ENCODE data around the gene NBAS. TPM values are rescaled to one million over a fixed set of nuclear protein-coding genes. Genes with fewer than 3 reads are reported as not detected.

Gene NBAS
- total RNA-seq, 1 experiment from 2014 or later, result 32.5 TPM

DNA sequence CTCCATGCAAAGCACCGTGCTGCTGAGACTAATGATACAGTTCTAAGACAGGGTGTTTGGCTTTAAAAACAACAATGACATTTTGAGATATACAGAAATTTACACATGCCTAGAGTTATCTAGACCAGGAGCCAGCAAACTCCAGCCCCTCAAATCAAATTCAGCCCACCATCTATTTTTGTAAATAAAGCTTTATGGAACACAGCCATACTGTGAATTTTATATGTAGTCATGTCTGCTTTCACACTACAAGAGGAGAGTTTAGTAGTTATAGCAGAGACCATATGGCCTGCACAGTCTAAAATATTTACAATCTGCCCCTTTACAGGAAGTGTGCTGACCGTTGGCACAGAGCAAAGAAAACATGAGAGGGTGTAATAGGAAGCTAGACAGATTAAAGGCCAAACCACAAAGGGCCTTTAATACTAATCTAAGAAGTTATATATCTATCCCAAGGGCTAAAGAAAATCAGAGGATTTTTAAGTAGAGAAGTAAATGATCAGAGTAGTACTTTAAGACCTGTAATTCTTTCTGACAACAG is 39.4 kb downstream of the NBAS start:
- no peak for DNase-seq
- WGBS (ENCODE audit: extremely low coverage, insufficient read length, low lambda C conversion rate), result no CpG with 5 or more reads among the region's 2 CpGs

More for the DNA sequence above, 39.4 kb downstream of the NBAS start:
- peaks cover 4 to 6% of the 10 kb centered on the region in 2 experiments for H3K4me1 Mint-ChIP-seq
- H3K14ac ChIP-seq (ENCODE audit: insufficient read depth, low read length), result no peak overlapping the region
- no peak overlapping the region for H4K91ac ChIP-seq (ENCODE audit: insufficient read length, low read depth, low read length)
- no peaks in the 10 kb centered on the region for H3K79me1 ChIP-seq (ENCODE audit: insufficient read depth, low read depth, low read length, poor library complexity, severe bottlenecking)
- H3K18ac ChIP-seq (ENCODE audit: insufficient read length, low read depth, low read length), result no peak overlapping the region
- no peak overlapping the region for H3K23ac ChIP-seq (ENCODE audit: insufficient read length, low read depth, low read length)
- H4K8ac ChIP-seq (replicated peaks; ENCODE audit: insufficient read length, low read depth, low read length), result no peak overlapping the region
- H3K79me2 ChIP-seq (ENCODE audit: insufficient read depth, low read length), result no peaks in the 10 kb centered on the region
- H3K23me2 ChIP-seq (ENCODE audit: insufficient read length, low read depth, low read length, poor library complexity, severe bottlenecking), result no peaks in the 10 kb centered on the region
- no peak overlapping the region for H4K5ac ChIP-seq (ENCODE audit: insufficient read length, low read depth, low read length)
- H3T11ph ChIP-seq (ENCODE audit: low read length), result no peak overlapping the region
- no peak overlapping the region for H3K27ac ChIP-seq (ENCODE audit: insufficient read length, low read depth, low read length)
- no peak overlapping the region for H3K27ac Mint-ChIP-seq
- no peaks in the 10 kb centered on the region for H3K27me3 Mint-ChIP-seq (ENCODE audit: low read depth)
- H2BK20ac ChIP-seq (ENCODE audit: low read depth, low read length, poor library complexity, severe bottlenecking), result no peak overlapping the region
- no peak overlapping the region for H2BK12ac ChIP-seq (ENCODE audit: insufficient read length, low read depth, low read length)
- H3K4me1 ChIP-seq (ENCODE audit: insufficient read depth, low read length), result no peaks in the 10 kb centered on the region
- H3K4me2 ChIP-seq (ENCODE audit: insufficient read depth, insufficient read length, low read length), result no peak overlapping the region
- no peaks in the 10 kb centered on the region for H3K9me3 ChIP-seq (ENCODE audit: control insufficient read depth, low read depth, low read length)
- H2BK15ac ChIP-seq (ENCODE audit: low read depth, low read length), result no peak overlapping the region
- no peaks in the 10 kb centered on the region for H4K20me1 ChIP-seq (ENCODE audit: control insufficient read depth, insufficient read depth, insufficient read length)
- H2BK120ac ChIP-seq (ENCODE audit: low read depth, low read length, poor library complexity, severe bottlenecking), result no peak overlapping the region
- no peak overlapping the region for H3K4ac ChIP-seq (ENCODE audit: low read depth, low read length)
- no peak overlapping the region for H3K9ac ChIP-seq (ENCODE audit: extremely low read depth, insufficient read length, low read length)
- no peak overlapping the region for H2AK5ac ChIP-seq (ENCODE audit: insufficient read length, low read length)
- peaks cover 0 to 4% (median 0%) of the 10 kb centered on the region in 3 experiments; a peak in 1 of 7 replicates for H3K36me3 Mint-ChIP-seq (ENCODE audit: insufficient read depth in 1 of 3, low read depth in 3 of 3)
- H3K4me3 Mint-ChIP-seq, result no peak overlapping the region
- no peak overlapping the region for H2BK5ac ChIP-seq (ENCODE audit: insufficient read length, low read length)
- no peaks in the 10 kb centered on the region for H3K27me3 ChIP-seq (ENCODE audit: insufficient read depth, low read length)
- H2AFZ ChIP-seq (ENCODE audit: low read length), result no peak overlapping the region
- no peak overlapping the region for H3K56ac ChIP-seq (ENCODE audit: insufficient read length, low read depth, low read length)
- H3K9me3 Mint-ChIP-seq, result no peaks in the 10 kb centered on the region
- TF ChIP-seq, protein P1, sequence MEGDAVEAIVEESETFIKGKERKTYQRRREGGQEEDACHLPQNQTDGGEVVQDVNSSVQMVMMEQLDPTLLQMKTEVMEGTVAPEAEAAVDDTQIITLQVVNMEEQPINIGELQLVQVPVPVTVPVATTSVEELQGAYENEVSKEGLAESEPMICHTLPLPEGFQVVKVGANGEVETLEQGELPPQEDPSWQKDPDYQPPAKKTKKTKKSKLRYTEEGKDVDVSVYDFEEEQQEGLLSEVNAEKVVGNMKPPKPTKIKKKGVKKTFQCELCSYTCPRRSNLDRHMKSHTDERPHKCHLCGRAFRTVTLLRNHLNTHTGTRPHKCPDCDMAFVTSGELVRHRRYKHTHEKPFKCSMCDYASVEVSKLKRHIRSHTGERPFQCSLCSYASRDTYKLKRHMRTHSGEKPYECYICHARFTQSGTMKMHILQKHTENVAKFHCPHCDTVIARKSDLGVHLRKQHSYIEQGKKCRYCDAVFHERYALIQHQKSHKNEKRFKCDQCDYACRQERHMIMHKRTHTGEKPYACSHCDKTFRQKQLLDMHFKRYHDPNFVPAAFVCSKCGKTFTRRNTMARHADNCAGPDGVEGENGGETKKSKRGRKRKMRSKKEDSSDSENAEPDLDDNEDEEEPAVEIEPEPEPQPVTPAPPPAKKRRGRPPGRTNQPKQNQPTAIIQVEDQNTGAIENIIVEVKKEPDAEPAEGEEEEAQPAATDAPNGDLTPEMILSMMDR (conservative IDR thresholded peaks at IDR 0.05), result no peak
